Measurements from ENCODE around the gene GLG1.
"Not testable (repeated sequence)": the region's sequence is repeated elsewhere in the genome, so short reads cannot be mapped to it uniquely, and the experiment has no call there.

GRCh38 chr16:74410981-74411380 lies 195.9 kb downstream of the GLG1 start:
- TF ChIP-seq CTCF (conservative IDR thresholded peaks at IDR 0.05 in 1 of 2, IDR thresholded peaks at IDR 0.05 in 1 of 2; ENCODE audit: extremely low read depth in 1 of 2, insufficient read depth in 1 of 2, low read depth in 1 of 2, low read length in 2 of 2); EZH2 (IDR thresholded peaks at IDR 0.05; ENCODE audit: borderline replicate concordance, low read length): not testable (repeated sequence)
